Measurements from ENCODE around the gene PRAMEF20.

The PRAMEF20 gene

GRCh38 chr1:13456904-13457532 is 46.8 kb downstream of the PRAMEF20 start:
- POLR2A ChIA-PET = no interaction called here
- TF ChIP-seq CTCF (IDR thresholded peaks at IDR 0.05; ENCODE audit: control extremely low read depth, extremely low read depth, low read depth, missing control alignments) = no peak

GRCh38 chr1:13461977-13462376 is 51.7 kb downstream of the PRAMEF20 start:
- TF ChIP-seq CTCF (IDR thresholded peaks at IDR 0.05; ENCODE audit: control extremely low read depth, extremely low read depth, low read depth, missing control alignments) = no peak
- POLR2A ChIA-PET = no interaction called here
- CTCF ChIA-PET = no interaction called here

More at GRCh38 chr1:13456904-13457532, 46.8 kb downstream of the PRAMEF20 start:
- CTCF ChIA-PET = interaction anchor here (1.5 kb wide), 1 partner anchor 23 kb away, joined by 3 read pairs; no protein-coding TSS in a partner anchor
- DNase-seq (ENCODE audit: extremely low spot score) = no peak

GRCh38 chr1:13462682-13463081 is 52.4 kb downstream of the PRAMEF20 start:
- no peak for TF ChIP-seq CTCF (IDR thresholded peaks at IDR 0.05; ENCODE audit: control extremely low read depth, extremely low read depth, low read depth, missing control alignments)
- DNase-seq (ENCODE audit: extremely low spot score) = no peak
- ChIA-PET POLR2A (no interaction called here), CTCF (no interaction called here)

More at GRCh38 chr1:13461977-13462376, 51.7 kb downstream of the PRAMEF20 start:
- no peak for DNase-seq (ENCODE audit: extremely low spot score)

GRCh38 chr1:13465515-13465914 is 55.3 kb downstream of the PRAMEF20 start:
- ChIA-PET CTCF (no interaction called here), POLR2A (no interaction called here)
- no peak for TF ChIP-seq CTCF (IDR thresholded peaks at IDR 0.05; ENCODE audit: control extremely low read depth, extremely low read depth, low read depth, missing control alignments)
- DNase-seq (ENCODE audit: extremely low spot score) = no peak

GRCh38 chr1:13469343-13469742 is 59.1 kb downstream of the PRAMEF20 start:
- CTCF ChIA-PET = no interaction called here
- no peak for TF ChIP-seq CTCF (IDR thresholded peaks at IDR 0.05; ENCODE audit: control extremely low read depth, extremely low read depth, low read depth, missing control alignments)
- POLR2A ChIA-PET = no interaction called here
- peak; percentile 30 for DNase-seq (ENCODE audit: extremely low spot score)

All from GM10248 (cell line).